ENCODE data around the gene PRDM16.

Gene PRDM16

DNA sequence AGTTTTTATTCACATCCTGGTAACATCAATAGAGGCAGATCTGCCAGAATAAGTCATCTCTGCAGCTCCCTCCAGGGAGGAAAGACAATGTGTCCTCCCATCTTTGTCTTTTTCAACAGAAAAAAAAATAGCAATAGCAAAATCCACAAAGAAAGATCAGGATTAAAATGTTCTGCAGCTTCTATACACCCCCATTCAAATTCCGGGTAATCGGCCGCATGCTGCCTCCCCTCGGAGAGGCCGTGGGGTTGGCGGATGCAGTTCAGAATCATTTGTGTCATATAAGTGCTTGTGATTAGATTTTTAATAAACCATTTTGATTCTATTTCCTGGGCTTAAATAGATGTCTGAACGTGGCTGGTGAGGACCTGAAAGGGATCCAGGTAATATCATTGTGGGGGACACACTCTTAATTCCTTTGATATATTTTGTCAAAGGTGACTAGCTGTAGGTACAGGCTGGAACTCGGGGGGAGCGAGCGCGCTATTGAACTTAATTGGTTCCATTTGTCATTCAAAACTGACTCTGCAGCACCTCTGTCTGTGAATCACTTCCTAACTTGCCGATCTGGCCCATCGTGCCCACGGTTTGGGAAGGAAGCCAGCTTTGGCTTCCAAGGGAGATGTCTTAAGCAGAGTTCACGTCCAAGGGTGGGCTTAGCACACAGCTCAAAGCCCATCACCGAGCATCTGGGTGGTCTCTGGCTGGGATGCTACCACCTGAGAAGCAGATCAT lies 299.9 kb downstream of the PRDM16 start:
- no peak for TF ChIP-seq ZFX (IDR thresholded peaks at IDR 0.05)
- TF ChIP-seq, protein P1, sequence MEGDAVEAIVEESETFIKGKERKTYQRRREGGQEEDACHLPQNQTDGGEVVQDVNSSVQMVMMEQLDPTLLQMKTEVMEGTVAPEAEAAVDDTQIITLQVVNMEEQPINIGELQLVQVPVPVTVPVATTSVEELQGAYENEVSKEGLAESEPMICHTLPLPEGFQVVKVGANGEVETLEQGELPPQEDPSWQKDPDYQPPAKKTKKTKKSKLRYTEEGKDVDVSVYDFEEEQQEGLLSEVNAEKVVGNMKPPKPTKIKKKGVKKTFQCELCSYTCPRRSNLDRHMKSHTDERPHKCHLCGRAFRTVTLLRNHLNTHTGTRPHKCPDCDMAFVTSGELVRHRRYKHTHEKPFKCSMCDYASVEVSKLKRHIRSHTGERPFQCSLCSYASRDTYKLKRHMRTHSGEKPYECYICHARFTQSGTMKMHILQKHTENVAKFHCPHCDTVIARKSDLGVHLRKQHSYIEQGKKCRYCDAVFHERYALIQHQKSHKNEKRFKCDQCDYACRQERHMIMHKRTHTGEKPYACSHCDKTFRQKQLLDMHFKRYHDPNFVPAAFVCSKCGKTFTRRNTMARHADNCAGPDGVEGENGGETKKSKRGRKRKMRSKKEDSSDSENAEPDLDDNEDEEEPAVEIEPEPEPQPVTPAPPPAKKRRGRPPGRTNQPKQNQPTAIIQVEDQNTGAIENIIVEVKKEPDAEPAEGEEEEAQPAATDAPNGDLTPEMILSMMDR (conservative IDR thresholded peaks at IDR 0.05): no peak
- H3K27ac ChIP-seq: no peak overlapping the region

DNA sequence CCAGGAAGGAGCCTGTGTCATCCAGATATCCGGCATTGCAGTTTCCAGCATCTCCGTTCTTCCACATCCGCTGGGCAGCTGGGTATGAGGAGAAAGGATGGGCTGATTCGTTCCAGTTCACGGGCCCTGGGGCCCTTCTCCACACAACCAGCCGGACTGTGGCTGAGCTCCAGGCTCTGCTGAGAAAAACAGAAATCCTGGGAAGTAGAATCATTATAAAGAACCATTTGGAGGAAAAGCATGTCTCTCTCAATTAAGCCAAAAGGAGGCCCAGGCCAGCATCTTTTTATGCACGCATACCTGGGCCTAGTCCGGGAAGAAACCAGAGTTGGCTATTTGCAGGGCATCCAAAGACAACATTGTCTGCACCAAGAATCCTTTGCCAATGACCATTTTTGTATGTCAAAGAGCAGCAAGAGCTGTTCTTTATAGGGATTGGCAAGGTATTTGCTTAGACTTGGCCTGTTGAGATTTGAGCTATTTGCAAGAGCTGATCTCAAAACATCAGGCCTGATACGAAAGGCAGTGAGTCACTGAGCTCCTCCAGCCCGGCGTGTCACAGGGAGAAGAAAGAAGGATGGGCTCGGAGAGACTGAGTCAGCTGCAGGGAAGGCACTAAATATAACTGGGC lies 300.6 kb downstream of the PRDM16 start:
- H3K27ac ChIP-seq: no peak overlapping the region
- TF ChIP-seq ZFX (IDR thresholded peaks at IDR 0.05): no peak
- TF ChIP-seq, protein P1 (conservative IDR thresholded peaks at IDR 0.05): no peak

DNA sequence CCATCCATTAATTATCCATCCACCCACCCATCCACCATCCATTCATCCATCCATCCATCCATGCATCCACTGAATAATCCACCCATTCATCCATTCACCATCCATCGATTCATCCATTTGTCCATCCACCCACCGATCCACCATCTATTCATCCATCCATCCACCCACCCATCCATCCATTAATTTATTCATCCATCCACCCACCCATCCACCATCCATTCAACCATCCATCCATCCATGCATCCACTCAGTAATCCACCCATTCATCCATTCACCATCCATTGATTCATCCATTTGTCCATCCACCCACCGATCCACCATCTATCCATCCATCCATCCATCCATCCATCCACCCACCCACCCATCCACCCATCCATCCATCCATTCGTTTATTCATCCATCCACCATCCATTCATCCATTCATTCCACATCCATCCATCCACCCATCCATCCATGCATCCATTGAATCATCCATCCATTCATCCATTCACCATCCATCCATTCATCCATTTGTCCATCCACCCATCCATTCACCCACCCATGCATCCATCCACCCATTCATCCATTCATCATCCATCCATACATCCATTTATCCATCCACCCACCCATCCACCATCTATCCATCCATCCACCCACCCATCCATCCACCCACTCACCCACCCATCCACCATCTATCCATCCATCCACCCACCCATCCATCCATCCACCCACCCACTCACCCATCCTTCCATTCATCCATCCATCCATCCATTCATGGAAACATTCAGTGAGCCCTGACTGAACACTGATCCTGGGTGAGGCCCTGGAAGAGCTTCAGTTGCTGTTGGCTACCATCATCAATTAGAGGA lies 302.1 kb downstream of the PRDM16 start:
- TF ChIP-seq ZFX (IDR thresholded peaks at IDR 0.05): no peak
- TF ChIP-seq, protein P1 (conservative IDR thresholded peaks at IDR 0.05): no peak
- no peak overlapping the region for H3K27ac ChIP-seq

DNA sequence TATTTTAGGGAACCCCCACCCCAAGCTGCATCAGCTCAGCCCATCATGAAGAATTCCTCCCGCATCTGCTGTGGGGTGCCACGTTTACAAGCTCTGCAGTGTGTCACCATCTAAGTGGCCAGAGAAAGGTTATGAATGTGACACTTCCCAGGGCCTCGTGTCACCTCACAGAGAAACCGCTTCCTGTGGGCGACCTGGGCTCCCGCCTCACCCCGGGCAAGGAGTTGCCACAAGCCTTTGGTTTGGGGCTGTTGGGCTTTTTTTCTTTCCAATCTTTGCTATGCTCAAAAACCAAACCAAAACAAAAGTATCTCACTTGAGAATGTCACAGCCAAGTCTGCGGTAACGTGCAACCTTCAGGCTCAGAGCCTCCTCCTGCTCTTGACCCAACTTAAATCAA lies 303.3 kb downstream of the PRDM16 start:
- no peak overlapping the region for H3K27ac ChIP-seq
- TF ChIP-seq ZFX (IDR thresholded peaks at IDR 0.05): no peak
- TF ChIP-seq, protein P1 (conservative IDR thresholded peaks at IDR 0.05): no peak

DNA sequence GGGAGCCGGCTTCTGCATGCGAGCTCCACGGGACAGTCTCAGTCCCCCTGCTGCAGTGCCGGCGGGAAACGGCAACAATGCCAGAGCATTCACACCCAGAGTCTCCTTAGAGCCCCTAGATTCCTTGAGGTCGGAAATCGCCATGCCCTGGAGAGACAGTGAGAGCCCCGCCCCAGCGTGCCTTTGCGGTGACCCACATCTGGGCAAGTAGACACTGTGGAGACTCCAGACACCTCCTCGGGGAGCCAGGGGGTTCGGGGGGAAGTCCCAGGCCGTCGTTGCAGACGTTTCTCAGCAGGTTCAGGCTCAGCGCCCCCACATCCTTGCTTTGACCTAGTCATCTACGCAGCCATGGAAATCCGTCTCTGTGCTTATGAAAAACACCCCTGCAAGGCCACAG lies 304.2 kb downstream of the PRDM16 start:
- H3K27ac ChIP-seq: no peak overlapping the region
- TF ChIP-seq, protein P1 (conservative IDR thresholded peaks at IDR 0.05): no peak
- TF ChIP-seq ZFX (IDR thresholded peaks at IDR 0.05): no peak

DNA sequence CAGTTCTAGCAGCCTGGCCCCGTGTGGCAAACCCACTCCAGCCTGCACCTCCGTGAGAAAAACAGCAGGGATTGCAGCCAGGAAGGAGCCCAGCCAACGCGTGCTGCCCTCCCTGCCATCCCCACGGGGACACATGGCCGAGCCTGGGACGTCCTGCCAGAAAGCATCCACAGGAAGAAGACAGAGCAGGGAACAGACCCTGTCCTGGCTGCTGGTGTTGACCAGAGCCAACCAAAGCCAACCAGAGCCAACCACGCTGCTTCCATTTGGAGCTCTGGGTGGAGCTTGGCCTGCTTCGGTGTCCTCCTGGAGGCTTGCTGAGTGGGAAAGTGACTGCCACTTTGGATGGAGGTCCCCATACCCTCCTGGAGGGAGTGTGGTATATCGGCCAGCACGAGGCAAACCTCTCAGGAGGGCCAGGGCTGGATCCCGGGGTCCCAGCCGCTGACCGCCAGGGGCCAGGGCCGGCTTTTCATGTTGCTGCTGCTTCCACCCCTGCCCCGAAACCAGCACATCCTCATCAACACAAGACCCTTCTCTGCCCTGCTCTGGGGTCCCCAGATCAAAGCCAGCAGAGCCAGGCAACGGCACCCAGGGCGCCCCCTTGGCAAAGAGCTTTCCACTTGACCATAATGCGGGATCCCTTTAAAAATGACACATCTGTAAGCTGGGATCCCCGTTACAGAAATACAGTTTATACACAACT lies 304.9 kb downstream of the PRDM16 start:
- H3K27ac ChIP-seq: no peak overlapping the region
- no peak for TF ChIP-seq ZFX (IDR thresholded peaks at IDR 0.05)
- TF ChIP-seq, protein P1 (conservative IDR thresholded peaks at IDR 0.05): no peak

Measured in C4-2B (cell line).